HG03097 (cell line): ENCODE data around the gene ARMH1.
A peak's percentile ranks its signal among the peaks of the same experiment; 100 is the strongest.
"Not testable (repeated sequence)": the region's sequence is repeated elsewhere in the genome, so short reads cannot be mapped to it uniquely, and the experiment has no call there.

Experiments used
- ATAC-seq: cut with Tn5 transposase; IDR thresholded peaks from one replicate; pipeline ENCODE4 v1.9.1; 2021; ENCODE audit not compliant: unreplicated experiment, low FRiP score

The ARMH1 gene

DNA sequence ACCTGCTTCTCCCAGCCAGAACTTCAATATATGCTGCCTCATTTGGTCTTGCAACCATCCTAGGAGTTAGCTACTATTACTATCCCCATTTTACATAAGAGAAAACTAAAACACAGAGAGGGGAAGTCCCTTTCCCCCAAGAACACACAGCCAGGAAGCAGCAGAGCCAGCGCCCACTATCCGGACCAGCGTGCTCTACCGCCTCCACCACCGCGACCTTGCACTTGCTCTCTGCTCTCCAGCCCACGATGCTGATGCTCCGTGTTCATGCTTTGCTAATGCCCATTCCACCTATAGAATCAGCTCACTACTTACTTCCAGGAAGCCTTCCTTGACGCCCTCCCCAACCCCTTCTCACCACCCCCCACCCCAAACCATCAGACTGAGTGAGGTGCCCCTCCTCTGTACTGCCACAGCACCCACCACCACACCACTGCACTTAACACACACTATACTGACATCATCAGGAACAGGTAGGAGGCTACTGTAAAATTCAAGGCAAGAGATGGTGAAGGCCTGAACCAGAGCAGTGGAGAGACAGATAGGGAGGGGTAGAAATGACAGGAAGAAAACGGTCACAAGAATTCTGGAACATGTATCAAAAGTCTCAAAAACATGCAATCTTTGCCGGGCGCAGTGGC lies 9.7 kb upstream of the ARMH1 start:
- no peak for ATAC-seq

DNA sequence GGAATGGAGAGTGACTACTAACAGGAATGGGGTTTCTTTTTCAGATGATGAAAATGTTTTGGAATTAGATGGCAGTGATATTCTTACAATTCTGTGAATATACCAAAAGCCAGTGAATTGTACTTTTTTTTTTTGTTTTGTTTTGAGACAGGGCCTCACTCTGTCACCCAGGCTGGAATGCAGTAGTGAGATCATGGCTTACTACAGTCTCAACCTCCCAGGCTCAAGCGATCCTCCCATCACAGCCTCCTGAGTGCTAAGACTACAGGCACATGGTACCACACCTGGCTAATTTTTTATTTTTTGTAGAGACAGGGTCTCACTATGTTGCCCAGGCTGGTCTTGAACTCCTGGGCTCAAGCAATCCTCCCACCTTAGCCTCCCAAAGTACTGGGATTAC lies 7.8 kb upstream of the ARMH1 start:
- not testable (repeated sequence) for ATAC-seq

DNA sequence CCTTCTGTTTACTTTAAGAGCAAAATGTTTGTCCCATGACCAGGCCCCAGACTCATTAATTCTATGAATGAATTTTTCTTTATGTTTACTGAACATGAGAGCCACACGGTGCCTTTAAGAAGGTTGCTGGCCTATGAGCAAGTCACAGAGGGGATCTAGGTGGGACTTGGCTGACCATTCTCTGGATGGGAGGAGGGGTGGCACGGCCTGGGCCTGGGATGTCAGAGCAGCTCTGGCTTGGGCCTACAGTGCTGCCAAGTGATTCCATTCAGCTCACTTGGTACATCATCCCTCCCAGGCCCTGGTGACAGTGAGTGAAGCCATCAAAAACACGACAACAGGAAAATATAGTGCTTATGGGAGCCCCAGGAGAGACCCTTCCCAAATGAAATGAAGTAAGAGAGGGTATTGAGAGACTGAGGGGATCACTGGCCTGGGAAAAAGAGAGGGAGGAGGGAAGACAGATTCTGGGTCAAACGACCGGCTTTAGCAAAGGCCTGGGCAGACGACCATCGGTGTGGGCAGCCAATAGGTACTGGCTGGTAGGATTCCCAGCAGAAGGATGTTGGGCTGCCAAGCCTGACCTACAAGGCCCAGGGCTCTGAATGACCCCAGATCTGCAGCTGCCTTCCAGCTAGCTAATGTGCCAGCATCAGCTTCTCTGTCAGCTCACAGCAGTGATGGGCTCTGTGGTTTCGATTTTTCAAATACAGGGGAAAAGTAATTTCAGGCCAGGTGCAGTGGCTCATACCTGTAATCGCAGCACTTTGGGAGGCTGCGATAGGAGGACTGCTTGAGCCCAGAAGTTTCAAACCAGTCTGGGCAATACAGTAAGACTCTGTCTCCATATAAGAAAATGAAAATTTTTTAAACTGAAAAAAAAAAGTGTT lies 3.5 kb upstream of the ARMH1 start:
- ATAC-seq = no peak

DNA sequence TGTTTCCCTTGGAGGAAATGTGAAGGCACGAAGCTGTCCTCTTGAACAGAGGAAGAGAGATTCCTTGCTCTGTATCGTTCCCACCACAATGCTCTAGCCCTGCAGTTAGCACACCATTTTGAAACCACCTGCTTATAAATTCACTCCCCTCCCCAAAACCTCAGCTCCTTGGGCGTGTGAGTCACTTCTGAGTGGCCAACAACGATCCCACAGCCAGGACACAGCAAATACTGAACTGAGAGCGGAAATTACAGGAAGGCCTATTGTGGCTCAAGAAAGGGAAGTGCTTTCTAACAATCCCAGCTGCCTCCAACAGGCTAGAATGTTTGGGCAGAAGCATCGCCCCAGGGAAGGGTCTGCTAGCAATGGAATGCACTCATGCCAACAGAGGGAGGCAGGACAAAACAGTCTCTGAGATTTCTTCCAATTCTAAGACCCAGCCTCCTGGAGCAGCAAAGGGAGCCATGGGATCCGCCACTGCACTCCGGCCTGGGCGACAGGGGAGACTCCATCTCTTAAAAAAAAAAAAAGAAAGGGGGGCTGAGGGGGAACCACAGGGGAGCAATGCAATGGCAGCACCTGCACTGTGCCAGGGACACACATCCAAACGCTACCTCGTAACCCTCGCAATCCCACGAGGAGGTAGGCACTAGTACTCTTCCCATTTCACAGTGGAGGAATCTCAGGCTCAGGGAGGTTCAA lies 2.1 kb upstream of the ARMH1 start:
- ATAC-seq = no peak

DNA sequence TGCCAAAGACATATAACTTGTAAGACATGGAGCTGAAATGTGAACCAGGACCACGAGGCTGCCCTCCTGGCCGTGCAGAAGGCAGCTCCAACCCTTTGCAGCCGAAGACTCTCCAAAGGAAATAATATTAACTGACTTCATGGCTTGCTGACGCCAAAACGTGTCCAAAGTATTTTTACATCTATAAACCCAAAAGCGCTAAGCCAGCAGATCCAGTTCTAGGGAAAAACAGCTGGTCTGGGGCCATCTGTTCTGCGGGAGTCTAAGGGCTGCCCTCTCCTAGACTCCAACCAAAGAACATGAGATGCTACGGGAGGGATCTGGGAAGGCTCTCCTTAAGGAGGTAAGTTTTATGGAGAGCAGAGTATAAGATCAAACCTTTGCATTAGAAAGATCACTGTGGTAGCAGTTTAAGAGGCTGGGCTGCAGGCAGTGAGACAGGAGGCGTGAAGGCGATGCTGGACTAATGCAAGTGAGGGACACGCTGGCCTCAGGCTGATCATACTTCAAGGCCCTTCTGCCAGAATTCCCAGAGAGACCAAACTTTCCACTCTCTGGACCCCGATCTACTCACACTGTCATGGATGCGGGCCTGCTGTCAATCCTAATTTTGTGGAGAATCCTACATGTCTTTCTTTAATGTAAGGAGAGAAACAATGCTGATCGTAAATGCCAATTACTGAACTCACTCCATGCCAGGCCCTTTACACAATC lies 1.4 kb upstream of the ARMH1 start:
- no peak for ATAC-seq

DNA sequence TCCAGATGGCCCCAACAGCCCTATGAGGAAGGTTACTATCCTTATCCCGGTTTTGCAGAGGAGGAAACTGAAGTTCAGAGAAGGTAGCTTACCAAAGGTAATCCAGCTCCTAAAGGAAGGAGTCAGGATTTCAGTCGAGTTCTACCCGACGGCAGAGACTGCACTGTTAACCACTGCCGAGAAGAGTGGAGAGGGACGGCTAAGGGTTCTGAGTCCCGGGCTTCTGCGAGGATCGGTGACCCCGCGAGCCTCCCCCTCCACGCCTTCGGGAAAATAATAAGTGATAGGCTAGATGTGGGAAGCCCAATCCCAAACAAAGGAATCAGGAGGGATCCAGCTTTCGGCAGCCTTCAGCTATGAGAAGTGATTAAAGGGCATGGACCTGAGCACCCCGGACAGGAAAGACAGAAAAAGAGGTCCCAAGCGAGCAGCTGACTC lies 820 bp upstream of the ARMH1 start:
- peak; percentile 1 for ATAC-seq

DNA sequence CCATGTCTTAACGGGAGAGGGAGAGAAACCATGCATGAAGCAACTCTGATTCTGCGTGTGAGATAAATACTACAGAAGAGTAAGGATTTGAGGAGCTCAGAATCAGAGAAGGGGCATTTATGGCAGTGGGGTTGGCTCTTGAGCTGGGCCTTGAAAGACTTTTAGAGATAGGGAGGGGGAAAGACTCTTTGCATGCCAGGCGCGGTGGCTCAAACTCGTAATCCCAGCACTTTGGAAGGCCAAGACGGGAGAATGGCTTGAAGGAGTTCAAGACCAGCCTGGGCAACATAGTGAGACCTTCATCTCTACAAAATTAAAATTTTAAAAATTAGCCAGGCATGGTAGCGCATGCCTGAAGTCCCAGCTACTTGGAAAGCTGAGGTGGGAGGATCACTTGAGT lies 672 bp downstream of the ARMH1 start:
- no peak for ATAC-seq

DNA sequence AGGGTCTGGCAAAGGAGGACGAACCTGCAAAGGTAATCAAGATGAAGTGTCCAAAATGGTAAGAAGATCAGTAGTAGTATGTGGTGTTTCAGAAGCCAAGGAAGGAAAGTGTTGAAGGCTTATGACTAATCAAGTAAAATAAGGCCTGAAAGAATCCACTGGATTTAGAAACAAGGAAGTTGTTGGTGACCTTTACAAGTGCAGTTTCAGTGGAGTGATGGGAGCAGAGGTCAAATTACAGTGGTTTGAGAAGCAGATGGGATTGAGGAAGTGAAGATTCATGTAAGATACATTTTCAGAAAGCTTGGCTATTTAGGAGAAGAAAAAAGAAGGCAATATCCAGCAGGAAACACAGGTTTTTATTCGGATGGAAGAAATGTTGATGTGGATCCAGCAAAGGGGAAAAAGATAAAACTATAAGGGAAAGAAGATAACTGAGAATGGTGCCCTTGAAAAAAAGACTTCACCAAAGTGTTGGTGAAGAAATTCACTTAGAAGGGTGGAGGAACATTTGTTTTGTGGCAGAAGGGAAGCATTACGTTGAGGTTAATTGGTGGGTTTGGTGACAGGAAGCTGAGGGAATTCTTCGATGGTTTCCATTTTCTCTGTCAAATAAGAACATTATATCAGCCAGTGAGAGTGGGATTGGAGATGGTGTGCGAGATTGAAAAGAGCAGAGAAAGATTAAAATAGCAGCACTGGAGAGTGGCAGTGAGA lies 2.1 kb downstream of the ARMH1 start:
- no peak for ATAC-seq

DNA sequence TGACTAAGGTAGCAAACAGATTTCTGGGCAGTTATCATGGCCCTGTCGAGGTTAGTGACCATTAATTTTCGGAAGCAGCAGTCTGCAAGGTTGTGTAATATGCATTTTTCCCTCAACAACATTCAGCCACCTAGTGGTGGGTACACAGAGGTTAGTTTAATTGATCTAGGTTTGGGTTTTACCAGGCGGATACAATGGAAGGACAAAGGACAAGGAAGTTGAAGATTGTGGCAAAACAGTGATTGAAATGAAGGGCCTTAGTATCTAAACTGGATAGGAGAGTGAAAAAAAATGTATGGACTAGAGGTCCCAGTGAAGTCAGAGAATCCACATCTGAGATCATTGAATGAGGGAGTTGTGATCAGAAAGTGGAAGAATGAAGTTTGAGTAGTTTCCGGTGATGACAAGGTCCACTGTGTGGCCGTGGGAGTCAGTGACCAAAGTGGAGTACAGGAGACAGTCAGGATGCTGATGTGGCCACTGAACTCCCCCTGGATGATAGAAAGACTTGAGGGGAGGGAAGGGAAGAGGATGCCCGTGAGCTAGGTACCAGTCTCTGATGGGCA lies 2.8 kb downstream of the ARMH1 start:
- ATAC-seq = no peak

DNA sequence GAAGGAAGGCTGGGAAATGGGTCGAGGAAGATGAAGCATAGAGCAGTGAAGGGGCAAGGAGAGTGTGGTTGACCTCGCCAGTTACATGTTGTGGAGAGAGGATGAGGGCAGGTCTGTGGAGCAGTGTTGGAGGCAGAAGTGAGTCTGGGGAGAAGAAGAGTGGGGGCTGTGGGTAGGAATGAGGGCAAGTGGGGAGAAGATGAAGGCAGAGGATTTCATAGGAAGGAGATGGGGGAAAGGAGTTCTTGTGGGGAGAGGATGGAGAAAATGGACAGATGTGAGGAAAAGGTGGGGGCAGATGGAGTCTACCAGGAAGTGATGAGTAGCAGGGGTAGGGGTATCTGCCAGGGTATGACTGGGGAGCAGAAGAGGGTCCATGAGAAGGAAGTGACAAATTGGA lies 3.6 kb downstream of the ARMH1 start:
- no peak for ATAC-seq

DNA sequence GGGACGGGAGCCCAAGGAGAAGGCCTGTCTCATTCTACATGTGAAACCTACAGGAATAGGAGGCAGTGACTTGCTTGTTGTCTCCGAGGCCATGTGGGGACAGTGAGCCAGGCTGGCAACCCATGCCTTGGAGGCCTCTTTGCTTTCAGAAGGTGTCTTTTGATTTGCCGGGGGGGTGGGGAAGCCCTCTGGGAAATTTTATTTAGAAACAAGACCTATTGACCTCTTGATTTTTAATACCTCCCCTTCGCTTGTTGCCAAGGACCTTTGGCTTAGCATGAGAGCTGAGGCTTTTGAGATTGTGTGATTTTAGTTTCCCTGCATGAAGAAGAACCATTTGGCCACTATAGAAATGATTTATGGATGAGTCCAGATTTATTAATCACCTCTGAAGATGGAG lies 4.1 kb downstream of the ARMH1 start:
- ATAC-seq = no peak

DNA sequence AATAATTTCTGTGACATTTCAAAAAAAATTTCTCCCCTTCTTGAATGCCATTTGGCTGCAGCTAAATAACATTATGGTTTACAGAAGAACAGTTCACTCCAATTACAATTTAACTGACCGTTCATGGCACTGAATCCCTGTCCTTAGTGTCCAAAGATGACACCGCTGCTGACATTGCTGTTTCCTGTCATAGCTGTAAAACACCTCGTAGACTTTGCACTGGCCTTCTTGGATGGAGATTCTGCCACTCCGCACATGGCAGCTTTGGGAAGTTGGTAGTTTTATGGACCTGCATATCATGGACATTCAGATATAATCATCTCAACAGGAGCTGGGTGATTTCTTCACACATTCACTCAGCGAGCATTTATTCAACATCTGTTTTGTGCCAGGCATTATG lies 5.0 kb downstream of the ARMH1 start:
- ATAC-seq = no peak

DNA sequence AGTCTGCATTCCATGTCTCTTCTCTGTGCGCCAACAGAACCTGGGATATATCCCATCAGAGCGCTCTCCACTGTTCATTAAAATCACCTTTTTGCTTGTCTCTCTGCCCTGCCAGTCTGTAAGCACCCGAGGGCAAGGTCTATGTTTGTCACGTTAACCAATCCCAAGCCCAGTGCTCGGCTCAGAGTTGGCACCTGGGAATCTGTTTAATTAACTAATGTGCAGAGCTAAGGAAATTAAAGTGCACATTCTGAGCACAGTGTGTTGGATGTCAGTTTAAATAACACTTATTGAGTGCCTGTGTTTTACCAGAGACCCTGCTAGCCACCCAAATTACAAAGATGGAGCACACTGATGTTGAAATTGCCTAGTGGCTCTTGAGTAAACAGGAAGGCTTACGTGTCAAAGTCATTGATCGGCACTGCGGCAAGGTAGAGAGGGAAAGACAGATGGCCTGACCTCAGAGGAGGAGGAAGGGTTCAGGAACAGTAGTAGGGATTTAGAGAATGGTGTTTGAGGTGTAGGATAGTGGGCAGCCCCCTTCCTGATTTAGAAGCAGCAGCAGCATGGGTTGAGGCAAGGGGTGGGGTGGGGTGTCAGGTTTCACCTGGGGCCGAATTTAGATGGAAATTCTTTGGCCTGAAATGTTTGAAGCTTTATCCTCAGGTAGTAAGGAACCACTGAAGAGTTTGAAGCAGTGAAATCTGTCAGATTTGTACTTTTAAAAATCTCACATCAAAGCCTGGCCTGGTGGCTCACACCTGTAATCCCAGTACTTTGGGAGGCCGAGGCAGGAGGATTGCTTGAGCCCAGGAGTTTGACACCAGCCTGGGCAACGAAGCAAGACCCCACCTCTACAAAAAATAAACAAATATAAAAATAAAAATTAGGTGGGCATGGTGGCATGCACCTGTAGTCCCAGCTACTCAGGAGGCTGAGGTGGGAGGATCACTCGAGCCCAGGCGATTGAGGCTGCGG lies 7.7 kb downstream of the ARMH1 start:
- no peak for ATAC-seq

DNA sequence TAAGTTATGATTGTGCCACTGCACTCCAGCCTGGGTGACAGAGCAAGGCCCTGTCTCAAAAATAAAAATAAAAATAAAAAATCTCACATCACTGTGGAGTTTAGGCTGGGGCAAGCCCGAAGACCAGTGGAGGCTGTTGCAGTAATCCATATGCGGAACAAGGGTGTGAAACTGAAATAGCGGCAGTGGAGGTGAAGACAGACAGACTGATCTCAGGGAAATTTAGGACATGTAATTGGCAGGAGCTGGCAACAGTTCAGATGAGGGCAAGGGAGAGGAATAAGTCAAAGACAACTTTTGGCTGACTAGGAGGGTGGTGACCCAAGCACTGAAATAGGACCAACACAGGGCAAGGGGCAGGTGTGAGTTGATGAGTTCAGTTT lies 8.4 kb downstream of the ARMH1 start:
- ATAC-seq = no peak

DNA sequence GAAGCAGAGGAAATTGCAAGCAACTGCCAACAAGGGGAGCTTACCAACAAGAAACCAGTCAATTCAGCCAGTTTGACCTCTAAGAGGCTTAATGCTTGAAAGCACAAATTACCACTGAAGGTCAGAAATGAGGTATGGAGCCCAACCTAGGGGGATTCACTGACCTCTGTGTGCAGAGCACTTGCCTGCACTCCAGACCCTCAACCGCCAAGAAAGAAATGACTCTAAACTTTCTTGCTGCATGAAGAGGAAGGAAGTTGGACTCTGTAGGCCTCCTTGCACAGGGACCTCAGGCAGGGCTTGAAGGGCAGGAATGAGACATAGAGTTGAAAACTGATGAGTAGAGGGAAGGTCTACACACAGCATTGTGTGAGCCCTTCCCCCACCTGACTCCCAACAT lies 10.0 kb downstream of the ARMH1 start:
- ATAC-seq = no peak

DNA sequence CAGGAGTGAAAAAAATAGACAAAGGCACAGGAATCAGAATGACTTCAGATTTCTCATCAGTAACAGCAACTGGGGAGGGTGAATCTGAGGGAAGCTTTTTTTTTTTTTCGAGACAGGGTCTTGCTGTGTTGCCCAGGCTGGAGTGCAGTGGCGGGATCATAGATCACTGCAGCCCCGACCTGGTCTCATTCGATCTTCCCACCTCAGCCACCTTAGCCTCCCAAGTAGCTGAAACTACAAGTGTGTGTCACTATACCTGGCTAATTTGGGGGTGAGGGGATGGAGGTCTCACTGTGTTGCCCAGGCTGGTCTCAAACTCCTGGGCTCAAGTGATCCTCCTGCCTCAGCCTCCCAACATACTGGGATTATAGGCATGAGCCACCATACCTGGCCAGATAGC lies 10.7 kb downstream of the ARMH1 start:
- ATAC-seq = no peak

DNA sequence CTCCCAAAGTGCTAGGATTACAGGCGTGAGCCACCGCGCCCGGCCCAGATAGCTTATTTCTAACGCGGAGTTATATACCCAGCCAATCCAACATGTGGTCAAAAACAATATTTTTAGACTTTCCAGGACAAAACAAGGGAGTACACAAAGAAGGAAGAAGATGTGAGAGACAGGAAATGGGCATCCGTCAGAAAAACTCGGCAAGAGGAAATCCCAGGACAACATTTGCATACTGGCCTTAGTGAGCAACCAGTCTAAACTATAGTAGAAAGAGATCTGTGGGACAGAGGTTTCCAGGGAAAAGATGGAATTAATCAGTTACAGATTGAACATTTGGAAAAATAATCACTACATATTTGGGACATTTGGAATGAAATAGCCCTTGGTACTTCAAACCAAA lies 11.4 kb downstream of the ARMH1 start:
- no peak for ATAC-seq

DNA sequence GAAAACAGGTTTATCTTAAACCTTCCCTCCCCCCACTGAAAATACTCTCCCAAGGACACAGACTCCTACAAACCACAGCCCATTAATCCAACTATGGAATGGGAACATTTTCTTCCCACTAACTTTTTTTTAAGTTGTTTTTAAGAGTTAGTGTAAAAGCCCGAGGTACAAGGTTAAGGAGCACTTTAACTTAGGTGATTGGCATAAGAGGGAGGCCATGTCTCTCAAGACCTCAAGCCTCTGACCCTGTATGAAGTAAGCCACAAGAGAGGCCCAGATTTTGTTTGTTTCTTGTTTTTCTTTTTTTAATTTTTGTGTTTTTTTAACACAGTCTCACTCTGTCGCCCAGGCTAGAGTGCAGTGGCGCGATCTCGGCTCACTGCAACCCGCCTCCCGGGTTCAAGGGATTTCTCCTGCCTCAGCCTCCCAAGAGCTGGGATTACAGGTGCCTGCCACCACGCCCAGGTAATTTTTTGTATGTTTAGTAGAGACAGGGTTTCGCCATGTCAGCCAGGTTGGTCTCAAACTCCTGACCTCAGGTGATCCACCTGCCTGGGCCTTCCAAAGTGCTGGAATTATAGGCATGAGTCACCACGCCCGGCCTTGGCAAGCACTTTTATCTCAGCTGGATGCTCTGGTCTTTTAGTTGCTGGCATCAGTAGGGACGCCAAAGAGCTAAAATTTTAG lies 14.4 kb downstream of the ARMH1 start:
- no peak for ATAC-seq
